HepG2 (cell line): ENCODE results near the gene POLR1C. TPM values are rescaled to one million over a fixed set of nuclear protein-coding genes. Genes with fewer than 3 reads are reported as not detected.

Source experiments
- CHD4 ChIP-seq: fragments of 200-600 bp; sonication (generic); IDR thresholded peaks from 2 replicates; pipeline ENCODE4 v1.7.0; 2017; ENCODE audit warnings: mild to moderate bottlenecking, low read length, borderline replicate concordance
- FOXA3 ChIP-seq: IDR thresholded peaks from 2 replicates; pipeline ENCODE4 v1.6.1; 2016; ENCODE audit warnings: missing genetic modification reagents, missing compliant biosample characterization
- IRX3 ChIP-seq: sonication (generic); formaldehyde crosslinking; IDR thresholded peaks from 2 replicates; pipeline ENCODE4 v1.8.1; 2023; ENCODE audit warnings: mild to moderate bottlenecking, low read depth, missing genetic modification reagents, borderline replicate concordance
- PAWR ChIP-seq: sonication (generic); formaldehyde crosslinking; IDR thresholded peaks from 2 replicates; pipeline ENCODE4 v1.4.0; 2020; ENCODE audit warnings: missing genetic modification reagents, mild to moderate bottlenecking, borderline replicate concordance
- SRSF1 ChIP-seq: fragments of 200-400 bp; formaldehyde crosslinking; optimal IDR thresholded peaks from 2 replicates; pipeline ENCODE3; 2017; ENCODE audit warnings: mild to moderate bottlenecking, low read depth, low read length, moderate library complexity
- U2AF1 ChIP-seq: fragments of 200-400 bp; formaldehyde crosslinking; optimal IDR thresholded peaks from 2 replicates; pipeline ENCODE3; 2017; ENCODE audit warnings: mild to moderate bottlenecking, low read depth, low read length
- ZFP90 ChIP-seq: sonication (generic); formaldehyde crosslinking; IDR thresholded peaks from 2 replicates; pipeline ENCODE4 v1.8.0; 2022; ENCODE audit warnings: missing genetic modification reagents, mild to moderate bottlenecking, inconsistent platforms, borderline replicate concordance
- ZNF780A ChIP-seq: sonication (generic); formaldehyde crosslinking; IDR thresholded peaks from 2 replicates; pipeline ENCODE4 v1.8.0; 2022; ENCODE audit warnings: mild to moderate bottlenecking, missing genetic modification reagents, moderate library complexity
- ZNF841 ChIP-seq: sonication (generic); formaldehyde crosslinking; IDR thresholded peaks from 2 replicates; pipeline ENCODE4 v1.8.1; 2023; ENCODE audit warnings: missing genetic modification reagents, borderline replicate concordance
- polyA plus RNA-seq, 8 experiments: library from polyadenylated mRNA; depleted of rRNA in 3 of 8; stranded (reverse) in 7 of 8; unstranded in 1 of 8; fragments of >200 nt; fragmentation: Illumina TruSeq in 4 of 8; extraction: Trizol in 4 of 8; gene quantifications; 2 replicates each; pipeline versions ENCODE4 v1.2.1 to v1.2.3, GENCODE V29; 2011 to 2016; ENCODE audit warnings: low read depth in 4 of 8, missing spikeins in 1 of 8, mixed read lengths in 1 of 8; ENCODE audit not compliant: insufficient read depth in 1 of 8
- total RNA-seq, 5 experiments: library from RNA; depleted of rRNA; stranded (reverse); fragments of >200 nt; fragmentation: Illumina TruSeq; extraction: Trizol; gene quantifications; 2 replicates each; pipeline ENCODE4 v1.2.3, GENCODE V29; 2016; ENCODE audit warnings: low read depth in 1 of 5
- TF ChIP-seq, protein P1 (sequence below): sonication (generic); formaldehyde crosslinking; IDR thresholded peaks from 2 replicates; pipeline ENCODE4 v1.9.0; 2021; ENCODE audit warnings: missing genetic modification reagents, borderline replicate concordance
- TF ChIP-seq, protein P2 (sequence below): sonication (generic); formaldehyde crosslinking; conservative IDR thresholded peaks from 2 replicates; pipeline ENCODE4 v1.8.0; 2022; ENCODE audit warnings: missing genetic modification reagents
- TF ChIP-seq, protein P3 (sequence below): IDR thresholded peaks from 2 replicates; pipeline ENCODE4 v1.6.1; 2016; ENCODE audit warnings: mild to moderate bottlenecking
- TF ChIP-seq, protein P4 (sequence below): sonication (generic); formaldehyde crosslinking; IDR thresholded peaks from 2 replicates; pipeline ENCODE4 v1.4.0; 2020; ENCODE audit warnings: missing genetic modification reagents, mild to moderate bottlenecking, borderline replicate concordance
- TF ChIP-seq, protein P5 (sequence below): conservative IDR thresholded peaks from 2 replicates; pipeline ENCODE4 v1.6.1; 2018; ENCODE audit warnings: missing genetic modification reagents
- TF ChIP-seq, protein P6 (sequence below): IDR thresholded peaks from 2 replicates; pipeline ENCODE4 v1.6.1; 2016; ENCODE audit warnings: mild to moderate bottlenecking, missing biosample characterization, missing genetic modification reagents

The POLR1C gene
- total and polyA plus RNA-seq, 2 of the 13 experiments (the other 11 are each of a cell fraction or from before 2014, with no cell fraction given), result 62.6 to 72.2 TPM

DNA sequence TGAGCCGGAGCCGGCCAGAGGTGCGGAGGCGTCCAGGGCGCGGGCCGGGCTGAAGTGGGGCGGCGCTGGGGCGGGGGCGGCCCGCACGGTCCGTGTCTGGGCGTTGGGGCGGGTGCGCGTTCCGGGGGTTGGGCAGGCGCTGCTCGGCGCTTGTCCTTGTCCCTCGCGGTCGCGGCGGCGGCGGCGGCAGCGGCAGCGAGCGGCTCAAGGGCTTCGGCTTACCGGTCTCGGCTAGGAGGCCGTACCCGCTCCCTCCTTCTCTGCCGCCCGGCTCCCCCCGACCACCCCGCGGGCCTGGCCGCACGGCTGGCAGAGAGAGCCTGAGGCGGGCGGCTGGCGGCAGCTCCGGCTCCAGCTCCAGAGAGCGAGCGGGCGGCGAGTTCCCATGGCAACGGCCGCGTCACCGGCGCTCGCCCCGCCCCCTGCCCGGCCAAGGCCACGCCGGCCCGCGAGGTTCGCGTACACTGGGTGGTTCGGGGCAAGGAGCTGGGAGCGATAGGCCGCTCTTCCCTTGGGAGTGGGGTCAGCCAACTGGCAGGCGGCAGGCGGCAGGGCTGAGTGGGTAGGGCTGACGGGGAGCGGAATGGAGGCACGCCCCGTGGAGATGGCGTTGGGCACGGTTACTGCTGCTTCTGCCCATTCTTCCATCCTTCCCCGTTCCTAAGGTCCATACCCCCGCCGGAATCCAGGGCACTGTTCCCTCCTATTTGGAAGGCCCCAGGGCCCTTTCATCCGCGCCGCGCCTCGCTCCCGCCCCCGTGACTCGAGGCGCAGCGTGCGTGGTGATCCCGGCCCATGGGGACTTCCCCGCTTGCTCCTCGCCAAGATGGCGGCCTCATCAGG, 6.7 kb upstream of the POLR1C start, which contains the start of gene LRRC73 (continued):
- TF ChIP-seq, protein P1, sequence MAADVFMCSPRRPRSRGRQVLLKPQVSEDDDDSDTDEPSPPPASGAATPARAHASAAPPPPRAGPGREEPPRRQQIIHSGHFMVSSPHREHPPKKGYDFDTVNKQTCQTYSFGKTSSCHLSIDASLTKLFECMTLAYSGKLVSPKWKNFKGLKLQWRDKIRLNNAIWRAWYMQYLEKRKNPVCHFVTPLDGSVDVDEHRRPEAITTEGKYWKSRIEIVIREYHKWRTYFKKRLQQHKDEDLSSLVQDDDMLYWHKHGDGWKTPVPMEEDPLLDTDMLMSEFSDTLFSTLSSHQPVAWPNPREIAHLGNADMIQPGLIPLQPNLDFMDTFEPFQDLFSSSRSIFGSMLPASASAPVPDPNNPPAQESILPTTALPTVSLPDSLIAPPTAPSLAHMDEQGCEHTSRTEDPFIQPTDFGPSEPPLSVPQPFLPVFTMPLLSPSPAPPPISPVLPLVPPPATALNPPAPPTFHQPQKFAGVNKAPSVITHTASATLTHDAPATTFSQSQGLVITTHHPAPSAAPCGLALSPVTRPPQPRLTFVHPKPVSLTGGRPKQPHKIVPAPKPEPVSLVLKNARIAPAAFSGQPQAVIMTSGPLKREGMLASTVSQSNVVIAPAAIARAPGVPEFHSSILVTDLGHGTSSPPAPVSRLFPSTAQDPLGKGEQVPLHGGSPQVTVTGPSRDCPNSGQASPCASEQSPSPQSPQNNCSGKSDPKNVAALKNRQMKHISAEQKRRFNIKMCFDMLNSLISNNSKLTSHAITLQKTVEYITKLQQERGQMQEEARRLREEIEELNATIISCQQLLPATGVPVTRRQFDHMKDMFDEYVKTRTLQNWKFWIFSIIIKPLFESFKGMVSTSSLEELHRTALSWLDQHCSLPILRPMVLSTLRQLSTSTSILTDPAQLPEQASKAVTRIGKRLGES, result no peak
- TF ChIP-seq FOXA3 (CRISPR knock-in tag) (peak; percentile 34; the same call in 1 of the 2 replicates), ZNF780A (CRISPR knock-in tag) (no peak), SRSF1 (no peak), PAWR (CRISPR knock-in tag) (0 out of 2 replicates have a peak, but pooled peaks have one; percentile 62), ZFP90 (CRISPR knock-in tag) (0 out of 2 replicates have a peak, but pooled peaks have one; percentile 23), ZNF841 (CRISPR knock-in tag) (no peak), IRX3 (CRISPR knock-in tag) (no peak), CHD4 (no peak), U2AF1 (no peak)
- TF ChIP-seq, protein P2, sequence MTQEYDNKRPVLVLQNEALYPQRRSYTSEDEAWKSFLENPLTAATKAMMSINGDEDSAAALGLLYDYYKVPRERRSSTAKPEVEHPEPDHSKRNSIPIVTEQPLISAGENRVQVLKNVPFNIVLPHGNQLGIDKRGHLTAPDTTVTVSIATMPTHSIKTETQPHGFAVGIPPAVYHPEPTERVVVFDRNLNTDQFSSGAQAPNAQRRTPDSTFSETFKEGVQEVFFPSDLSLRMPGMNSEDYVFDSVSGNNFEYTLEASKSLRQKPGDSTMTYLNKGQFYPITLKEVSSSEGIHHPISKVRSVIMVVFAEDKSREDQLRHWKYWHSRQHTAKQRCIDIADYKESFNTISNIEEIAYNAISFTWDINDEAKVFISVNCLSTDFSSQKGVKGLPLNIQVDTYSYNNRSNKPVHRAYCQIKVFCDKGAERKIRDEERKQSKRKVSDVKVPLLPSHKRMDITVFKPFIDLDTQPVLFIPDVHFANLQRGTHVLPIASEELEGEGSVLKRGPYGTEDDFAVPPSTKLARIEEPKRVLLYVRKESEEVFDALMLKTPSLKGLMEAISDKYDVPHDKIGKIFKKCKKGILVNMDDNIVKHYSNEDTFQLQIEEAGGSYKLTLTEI (CRISPR knock-in tag), result no peak
- TF ChIP-seq, protein P3, sequence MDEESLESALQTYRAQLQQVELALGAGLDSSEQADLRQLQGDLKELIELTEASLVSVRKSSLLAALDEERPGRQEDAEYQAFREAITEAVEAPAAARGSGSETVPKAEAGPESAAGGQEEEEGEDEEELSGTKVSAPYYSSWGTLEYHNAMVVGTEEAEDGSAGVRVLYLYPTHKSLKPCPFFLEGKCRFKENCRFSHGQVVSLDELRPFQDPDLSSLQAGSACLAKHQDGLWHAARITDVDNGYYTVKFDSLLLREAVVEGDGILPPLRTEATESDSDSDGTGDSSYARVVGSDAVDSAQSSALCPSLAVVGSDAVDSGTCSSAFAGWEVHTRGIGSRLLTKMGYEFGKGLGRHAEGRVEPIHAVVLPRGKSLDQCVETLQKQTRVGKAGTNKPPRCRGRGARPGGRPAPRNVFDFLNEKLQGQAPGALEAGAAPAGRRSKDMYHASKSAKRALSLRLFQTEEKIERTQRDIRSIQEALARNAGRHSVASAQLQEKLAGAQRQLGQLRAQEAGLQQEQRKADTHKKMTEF (CRISPR knock-in tag), result peak; percentile 45; the same call in 1 of the 2 replicates
- TF ChIP-seq, protein P4, sequence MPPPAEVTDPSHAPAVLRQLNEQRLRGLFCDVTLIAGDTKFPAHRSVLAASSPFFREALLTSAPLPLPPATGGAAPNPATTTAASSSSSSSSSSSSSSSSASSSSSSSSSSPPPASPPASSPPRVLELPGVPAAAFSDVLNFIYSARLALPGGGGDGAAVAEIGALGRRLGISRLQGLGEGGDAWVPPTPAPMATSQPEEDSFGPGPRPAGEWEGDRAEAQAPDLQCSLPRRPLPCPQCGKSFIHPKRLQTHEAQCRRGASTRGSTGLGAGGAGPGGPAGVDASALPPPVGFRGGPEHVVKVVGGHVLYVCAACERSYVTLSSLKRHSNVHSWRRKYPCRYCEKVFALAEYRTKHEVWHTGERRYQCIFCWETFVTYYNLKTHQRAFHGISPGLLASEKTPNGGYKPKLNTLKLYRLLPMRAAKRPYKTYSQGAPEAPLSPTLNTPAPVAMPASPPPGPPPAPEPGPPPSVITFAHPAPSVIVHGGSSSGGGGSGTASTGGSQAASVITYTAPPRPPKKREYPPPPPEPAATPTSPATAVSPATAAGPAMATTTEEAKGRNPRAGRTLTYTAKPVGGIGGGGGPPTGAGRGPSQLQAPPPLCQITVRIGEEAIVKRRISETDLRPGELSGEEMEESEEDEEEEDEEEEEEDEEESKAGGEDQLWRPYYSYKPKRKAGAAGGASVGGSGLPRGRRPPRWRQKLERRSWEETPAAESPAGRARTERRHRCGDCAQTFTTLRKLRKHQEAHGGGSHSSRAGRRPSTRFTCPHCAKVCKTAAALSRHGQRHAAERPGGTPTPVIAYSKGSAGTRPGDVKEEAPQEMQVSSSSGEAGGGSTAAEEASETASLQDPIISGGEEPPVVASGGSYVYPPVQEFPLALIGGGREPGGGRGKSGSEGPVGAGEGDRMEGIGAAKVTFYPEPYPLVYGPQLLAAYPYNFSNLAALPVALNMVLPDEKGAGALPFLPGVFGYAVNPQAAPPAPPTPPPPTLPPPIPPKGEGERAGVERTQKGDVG (CRISPR knock-in tag), result peak; percentile 97
- TF ChIP-seq, protein P5, sequence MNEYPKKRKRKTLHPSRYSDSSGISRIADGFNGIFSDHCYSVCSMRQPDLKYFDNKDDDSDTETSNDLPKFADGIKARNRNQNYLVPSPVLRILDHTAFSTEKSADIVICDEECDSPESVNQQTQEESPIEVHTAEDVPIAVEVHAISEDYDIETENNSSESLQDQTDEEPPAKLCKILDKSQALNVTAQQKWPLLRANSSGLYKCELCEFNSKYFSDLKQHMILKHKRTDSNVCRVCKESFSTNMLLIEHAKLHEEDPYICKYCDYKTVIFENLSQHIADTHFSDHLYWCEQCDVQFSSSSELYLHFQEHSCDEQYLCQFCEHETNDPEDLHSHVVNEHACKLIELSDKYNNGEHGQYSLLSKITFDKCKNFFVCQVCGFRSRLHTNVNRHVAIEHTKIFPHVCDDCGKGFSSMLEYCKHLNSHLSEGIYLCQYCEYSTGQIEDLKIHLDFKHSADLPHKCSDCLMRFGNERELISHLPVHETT (CRISPR knock-in tag), result no peak; the same call in 1 of the 2 replicates
- TF ChIP-seq, protein P6, sequence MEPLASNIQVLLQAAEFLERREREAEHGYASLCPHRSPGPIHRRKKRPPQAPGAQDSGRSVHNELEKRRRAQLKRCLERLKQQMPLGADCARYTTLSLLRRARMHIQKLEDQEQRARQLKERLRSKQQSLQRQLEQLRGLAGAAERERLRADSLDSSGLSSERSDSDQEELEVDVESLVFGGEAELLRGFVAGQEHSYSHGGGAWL (CRISPR knock-in tag), result no peak; the same call in 1 of the 2 replicates
